HepG2 (cell line): Measurements from ENCODE around the gene IL36B. TPM values are rescaled to one million over a fixed set of nuclear protein-coding genes. Genes with fewer than 3 reads are reported as not detected.
A peak's percentile ranks its signal among the peaks of the same experiment; 100 is the strongest.

ENCODE experiments used
- CTCF ChIP-seq: sonication (generic); formaldehyde crosslinking; IDR thresholded peaks from 2 replicates; pipeline ENCODE4 v1.5.0; 2020; ENCODE audit warnings: mild to moderate bottlenecking, missing genetic modification reagents, moderate library complexity
- HMGXB4 ChIP-seq, 2 experiments: sonication (generic) in 1 of 2; formaldehyde crosslinking in 1 of 2; IDR thresholded peaks; 2 replicates each; pipeline versions ENCODE4 v1.4.0 to v1.6.1; 2018 to 2020; ENCODE audit warnings: missing genetic modification reagents in 2 of 2, borderline replicate concordance in 1 of 2, low read depth in 1 of 2, mild to moderate bottlenecking in 1 of 2, missing biosample characterization in 1 of 2
- HNF1B ChIP-seq: sonication (generic); formaldehyde crosslinking; IDR thresholded peaks from 2 replicates; pipeline ENCODE4 v1.5.1; 2020; ENCODE audit warnings: mild to moderate bottlenecking, moderate library complexity, missing genetic modification reagents
- NR2F6 ChIP-seq, 2 experiments: IDR thresholded peaks; 2 replicates each; pipeline ENCODE4 v1.6.1; 2016; ENCODE audit warnings: antibody characterized with exemption in 1 of 2, mild to moderate bottlenecking in 1 of 2
- PAXIP1 ChIP-seq: sonication (generic); formaldehyde crosslinking; conservative IDR thresholded peaks from 2 replicates; pipeline ENCODE4 v1.4.0; 2020; ENCODE audit warnings: mild to moderate bottlenecking, missing genetic modification reagents, moderate library complexity
- SMC3 ChIP-seq: IDR thresholded peaks from 2 replicates; pipeline ENCODE4 v1.6.1; 2011; ENCODE audit warnings: low read length, improper control_type of control experiment
- TARDBP ChIP-seq: sonication (generic); formaldehyde crosslinking; IDR thresholded peaks from 2 replicates; pipeline ENCODE4 v1.8.0; 2022; ENCODE audit warnings: mild to moderate bottlenecking, missing genetic modification reagents
- TRIM24 ChIP-seq: sonication (generic); formaldehyde crosslinking; IDR thresholded peaks from 2 replicates; pipeline ENCODE4 v1.8.0; 2022; ENCODE audit warnings: mild to moderate bottlenecking, missing genetic modification reagents
- ZBED4 ChIP-seq: sonication (generic); formaldehyde crosslinking; IDR thresholded peaks from 2 replicates; pipeline ENCODE4 v1.4.0; 2020; ENCODE audit warnings: missing genetic modification reagents, borderline replicate concordance
- ZBTB7A ChIP-seq: sonication (generic); formaldehyde crosslinking; IDR thresholded peaks from 2 replicates; pipeline ENCODE4 v1.8.0; 2022; ENCODE audit warnings: mild to moderate bottlenecking, missing genetic modification reagents
- ZNF275 ChIP-seq: sonication (generic); formaldehyde crosslinking; IDR thresholded peaks from 2 replicates; pipeline ENCODE4 v1.8.0; 2022; ENCODE audit warnings: missing genetic modification reagents, mild to moderate bottlenecking, inconsistent platforms, borderline replicate concordance
- ZNF501 ChIP-seq: sonication (generic); formaldehyde crosslinking; IDR thresholded peaks from 2 replicates; pipeline ENCODE4 v1.5.1; 2020; ENCODE audit warnings: mild to moderate bottlenecking, moderate library complexity, missing genetic modification reagents
- ZNF576 ChIP-seq: sonication (generic); formaldehyde crosslinking; IDR thresholded peaks from 2 replicates; pipeline ENCODE4 v1.4.0; 2020; ENCODE audit warnings: mild to moderate bottlenecking, missing genetic modification reagents
- polyA plus RNA-seq, 8 experiments: library from polyadenylated mRNA; depleted of rRNA in 3 of 8; stranded (reverse) in 7 of 8; unstranded in 1 of 8; fragments of >200 nt; fragmentation: Illumina TruSeq in 4 of 8; extraction: Trizol in 4 of 8; gene quantifications; 2 replicates each; pipeline versions ENCODE4 v1.2.1 to v1.2.3, GENCODE V29; 2011 to 2016; ENCODE audit warnings: low read depth in 4 of 8, missing spikeins in 1 of 8, mixed read lengths in 1 of 8; ENCODE audit not compliant: insufficient read depth in 1 of 8
- total RNA-seq, 5 experiments: library from RNA; depleted of rRNA; stranded (reverse); fragments of >200 nt; fragmentation: Illumina TruSeq; extraction: Trizol; gene quantifications; 2 replicates each; pipeline ENCODE4 v1.2.3, GENCODE V29; 2016; ENCODE audit warnings: low read depth in 1 of 5

The IL36B gene
- total and polyA plus RNA-seq, 2 of the 13 experiments (the other 11 are each of a cell fraction or from before 2014, with no cell fraction given), result not detected

- TF ChIP-seq PAXIP1 (0 out of 2 replicates have a peak, but pooled peaks have one; percentile 21), HMGXB4 (CRISPR knock-in tag; IDR thresholded peaks at IDR 0.05; ENCODE audit: borderline replicate concordance in 1 of 2, low read depth in 1 of 2) (peak; percentile 57 to 72; a peak in 3 of 4 replicates), ZNF275 (CRISPR knock-in tag) (0 out of 2 replicates have a peak, but pooled peaks have one; percentile 70), TARDBP (CRISPR knock-in tag) (peak; percentile 39; the same call in 1 of the 2 replicates), ZNF501 (CRISPR knock-in tag) (peak; percentile 70), SMC3 (peak; percentile 91), CTCF (CRISPR knock-in tag) (peak; percentile 98), ZNF576 (CRISPR knock-in tag) (no peak; the same call in 1 of the 2 replicates), NR2F6 (IDR thresholded peaks at IDR 0.05) (no peak), NR2F6 (CRISPR knock-in tag; IDR thresholded peaks at IDR 0.05) (peak; percentile 20; the same call in 1 of the 2 replicates), HNF1B (peak; percentile 61), ZBED4 (CRISPR knock-in tag) (peak; percentile 63), ZBTB7A (CRISPR knock-in tag) (0 out of 2 replicates have a peak, but pooled peaks have one; percentile 65), TRIM24 (CRISPR knock-in tag) (no peak)
Measured at GRCh38 chr2:113080134-113080533, 27.5 kb upstream of the IL36B start (continued).
